Hepatocyte (in vitro differentiated cells): ENCODE data around the gene MEG3. TPM values are rescaled to one million over a fixed set of nuclear protein-coding genes. Genes with fewer than 3 reads are reported as not detected.

ENCODE experiments used
- DNase-seq: peaks from one replicate; pipeline ENCODE4 v3.0.0-alpha.2; 2016; ENCODE audit warnings: low spot score
- H2AFZ ChIP-seq: fragments of 200-600 bp; sonication (generic); 2 replicates; pipeline ENCODE4 v1.6.0; 2016; ENCODE audit warnings: antibody characterized with exemption, mild to moderate bottlenecking
- H3K27ac ChIP-seq: fragments of 200-600 bp; sonication (generic); 2 replicates; pipeline ENCODE4 v1.5.1; 2016; ENCODE audit warnings: mild to moderate bottlenecking
- H3K27me3 ChIP-seq: fragments of 200-600 bp; sonication (generic); 2 replicates; pipeline ENCODE4 v1.6.1; 2016
- H3K36me3 ChIP-seq: fragments of 200-600 bp; sonication (generic); replicated peaks from 2 replicates; pipeline ENCODE4 v1.5.1; 2016; ENCODE audit warnings: low read depth; ENCODE audit not compliant: insufficient read depth
- H3K4me1 ChIP-seq: fragments of 200-600 bp; sonication (generic); 2 replicates; pipeline ENCODE4 v1.5.1; 2016; ENCODE audit warnings: mild to moderate bottlenecking, moderate library complexity; ENCODE audit not compliant: insufficient read depth
- H3K4me2 ChIP-seq: fragments of 200-600 bp; sonication (generic); 2 replicates; pipeline ENCODE4 v1.6.0; 2016
- H3K4me3 ChIP-seq: fragments of 200-600 bp; sonication (generic); 2 replicates; pipeline ENCODE4 v1.5.1; 2016; ENCODE audit warnings: mild to moderate bottlenecking
- H3K79me2 ChIP-seq: fragments of 200-600 bp; sonication (generic); 2 replicates; pipeline ENCODE4 v1.6.0; 2017; ENCODE audit warnings: mild to moderate bottlenecking
- H3K9me2 ChIP-seq: fragments of 200-600 bp; sonication (generic); replicated peaks from 2 replicates; pipeline ENCODE4 v1.6.0; 2017; ENCODE audit warnings: mild to moderate bottlenecking; ENCODE audit not compliant: insufficient read depth
- H3K9me3 ChIP-seq: fragments of 200-600 bp; sonication (generic); 2 replicates; pipeline ENCODE4 v1.5.1; 2016; ENCODE audit warnings: low read depth, mild to moderate bottlenecking
- H4K20me1 ChIP-seq: fragments of 200-600 bp; sonication (generic); 2 replicates; pipeline ENCODE4 v1.6.0; 2016; ENCODE audit warnings: mild to moderate bottlenecking; ENCODE audit not compliant: insufficient read depth, poor library complexity, severe bottlenecking
- EZH2 ChIP-seq: fragments of 200-600 bp; sonication (generic); IDR thresholded peaks from 2 replicates; pipeline ENCODE4 v1.6.1; 2016; ENCODE audit warnings: antibody characterized with exemption, mild to moderate bottlenecking, borderline replicate concordance
- EZH2phosphoT487 ChIP-seq: fragments of 200-600 bp; sonication (generic); IDR thresholded peaks from one replicate; pipeline ENCODE4 v1.6.1; 2018; ENCODE audit warnings: antibody characterized with exemption, mild to moderate bottlenecking, low read depth, moderate library complexity; ENCODE audit not compliant: unreplicated experiment, severe bottlenecking
- WGBS: methylation state at CpG from one replicate; pipeline ENCODE4 v1.1.6; 2016; ENCODE audit warnings: low lambda C conversion rate; ENCODE audit errors: missing lambda C conversion rate; 5-methylcytosine and 5-hydroxymethylcytosine counted together
- polyA plus RNA-seq: library from polyadenylated mRNA; unstranded; fragments of >200 nt; fragmentation: Nextera tagmentation; extraction: Ambion mirVana; gene quantifications from 2 replicates; pipeline ENCODE4 v1.2.1, GENCODE V29; 2016
- total RNA-seq: library from RNA; depleted of rRNA; stranded (reverse); fragments of >200 nt; gene quantifications from 2 replicates; pipeline ENCODE4 v1.2.3, GENCODE V29; 2014
- TF ChIP-seq, protein P1 (sequence below): fragments of 200-600 bp; sonication (generic); IDR thresholded peaks from 2 replicates; pipeline ENCODE4 v1.5.1; 2016; ENCODE audit warnings: antibody characterized with exemption, mild to moderate bottlenecking; ENCODE audit not compliant: poor library complexity

MEG3 gene
- total and polyA plus RNA-seq, 2 experiments from 2014 or later = not detected

DNA sequence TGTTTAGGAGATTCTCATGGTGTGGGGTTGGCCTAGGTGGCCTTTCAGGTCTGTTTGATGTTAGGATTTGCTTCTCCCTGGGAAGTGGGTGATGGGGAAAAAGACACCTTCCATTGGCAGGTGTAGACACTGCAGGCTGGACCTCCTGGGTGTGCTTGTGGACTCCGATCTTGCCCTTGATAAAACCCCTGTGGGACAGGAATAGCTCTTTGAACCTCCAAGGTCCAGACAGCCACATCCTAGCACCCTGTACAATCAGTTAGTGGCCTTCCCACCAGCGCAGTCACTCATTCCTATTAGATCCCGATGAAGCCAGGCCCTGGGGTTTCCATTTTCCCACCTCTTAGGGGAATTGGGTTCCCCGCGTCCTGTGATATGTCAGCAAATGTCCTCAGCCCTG, 28.5 kb downstream of the MEG3 start:
- Histone ChIP-seq H3K4me2 (no peak overlapping the region), H2AFZ (no peak overlapping the region), H3K27me3 (no peaks in the 10 kb centered on the region), H3K4me3 (no peak overlapping the region), H3K4me1 (no peaks in the 10 kb centered on the region), H3K27ac (no peak overlapping the region), H4K20me1 (no peaks in the 10 kb centered on the region), H3K9me2 (no peaks in the 10 kb centered on the region), H3K36me3 (no peaks in the 10 kb centered on the region), H3K9me3 (no peaks in the 10 kb centered on the region), H3K79me2 (no peaks in the 10 kb centered on the region)
- 100% methylated on average over 5 of the region's 5 CpGs for WGBS
- TF ChIP-seq, protein P1, sequence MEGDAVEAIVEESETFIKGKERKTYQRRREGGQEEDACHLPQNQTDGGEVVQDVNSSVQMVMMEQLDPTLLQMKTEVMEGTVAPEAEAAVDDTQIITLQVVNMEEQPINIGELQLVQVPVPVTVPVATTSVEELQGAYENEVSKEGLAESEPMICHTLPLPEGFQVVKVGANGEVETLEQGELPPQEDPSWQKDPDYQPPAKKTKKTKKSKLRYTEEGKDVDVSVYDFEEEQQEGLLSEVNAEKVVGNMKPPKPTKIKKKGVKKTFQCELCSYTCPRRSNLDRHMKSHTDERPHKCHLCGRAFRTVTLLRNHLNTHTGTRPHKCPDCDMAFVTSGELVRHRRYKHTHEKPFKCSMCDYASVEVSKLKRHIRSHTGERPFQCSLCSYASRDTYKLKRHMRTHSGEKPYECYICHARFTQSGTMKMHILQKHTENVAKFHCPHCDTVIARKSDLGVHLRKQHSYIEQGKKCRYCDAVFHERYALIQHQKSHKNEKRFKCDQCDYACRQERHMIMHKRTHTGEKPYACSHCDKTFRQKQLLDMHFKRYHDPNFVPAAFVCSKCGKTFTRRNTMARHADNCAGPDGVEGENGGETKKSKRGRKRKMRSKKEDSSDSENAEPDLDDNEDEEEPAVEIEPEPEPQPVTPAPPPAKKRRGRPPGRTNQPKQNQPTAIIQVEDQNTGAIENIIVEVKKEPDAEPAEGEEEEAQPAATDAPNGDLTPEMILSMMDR = no peak
- TF ChIP-seq EZH2phosphoT487 = no peak
- TF ChIP-seq EZH2 = no peak
- no peak for DNase-seq

DNA sequence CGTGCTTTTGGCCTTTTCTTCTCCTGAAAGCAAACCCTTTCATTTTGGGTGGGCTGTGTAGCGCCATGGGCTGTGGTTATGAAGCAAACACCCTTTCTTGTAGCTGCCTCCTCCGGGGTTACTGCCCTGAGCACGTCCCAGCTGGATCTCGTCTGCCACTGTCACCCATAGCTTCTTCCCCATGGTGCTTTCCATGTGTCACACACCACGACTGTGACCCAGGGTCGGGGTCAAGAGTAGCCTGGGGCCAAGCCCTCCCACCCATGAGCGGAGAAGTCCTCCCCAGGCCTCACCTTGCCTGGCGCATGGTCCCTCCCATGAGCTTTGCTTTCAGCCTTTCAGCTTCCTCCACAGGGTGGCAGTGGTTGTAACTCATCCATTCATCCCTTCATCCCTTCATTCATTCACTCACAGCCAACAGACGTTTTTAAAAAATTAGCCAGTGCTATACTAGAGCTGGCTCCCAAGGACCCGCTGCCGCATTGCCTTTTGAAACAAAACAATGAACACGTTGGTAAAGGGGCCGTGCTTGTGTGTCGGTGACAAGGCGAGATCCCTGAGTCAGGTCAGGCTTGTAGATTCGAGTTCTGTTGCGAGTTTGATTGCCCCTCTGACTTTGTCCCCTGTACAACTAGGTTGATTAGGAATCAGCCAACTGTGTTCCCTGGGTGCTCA, 29.5 kb downstream of the MEG3 start:
- H3K4me3 ChIP-seq = no peak overlapping the region
- no peaks in the 10 kb centered on the region for H3K79me2 ChIP-seq
- H3K4me1 ChIP-seq = no peaks in the 10 kb centered on the region
- TF ChIP-seq EZH2 (no peak), EZH2phosphoT487 (no peak)
- TF ChIP-seq, protein P1 = no peak
- H3K4me2 ChIP-seq = no peak overlapping the region
- no peaks in the 10 kb centered on the region for H3K9me3 ChIP-seq
- H4K20me1 ChIP-seq = no peaks in the 10 kb centered on the region
- no peaks in the 10 kb centered on the region for H3K9me2 ChIP-seq
- no peak overlapping the region for H3K27ac ChIP-seq
- H3K27me3 ChIP-seq = no peaks in the 10 kb centered on the region
- H2AFZ ChIP-seq = no peak overlapping the region
- no peaks in the 10 kb centered on the region for H3K36me3 ChIP-seq
- WGBS = 88% methylated on average over 18 of the region's 18 CpGs
- no peak for DNase-seq

DNA sequence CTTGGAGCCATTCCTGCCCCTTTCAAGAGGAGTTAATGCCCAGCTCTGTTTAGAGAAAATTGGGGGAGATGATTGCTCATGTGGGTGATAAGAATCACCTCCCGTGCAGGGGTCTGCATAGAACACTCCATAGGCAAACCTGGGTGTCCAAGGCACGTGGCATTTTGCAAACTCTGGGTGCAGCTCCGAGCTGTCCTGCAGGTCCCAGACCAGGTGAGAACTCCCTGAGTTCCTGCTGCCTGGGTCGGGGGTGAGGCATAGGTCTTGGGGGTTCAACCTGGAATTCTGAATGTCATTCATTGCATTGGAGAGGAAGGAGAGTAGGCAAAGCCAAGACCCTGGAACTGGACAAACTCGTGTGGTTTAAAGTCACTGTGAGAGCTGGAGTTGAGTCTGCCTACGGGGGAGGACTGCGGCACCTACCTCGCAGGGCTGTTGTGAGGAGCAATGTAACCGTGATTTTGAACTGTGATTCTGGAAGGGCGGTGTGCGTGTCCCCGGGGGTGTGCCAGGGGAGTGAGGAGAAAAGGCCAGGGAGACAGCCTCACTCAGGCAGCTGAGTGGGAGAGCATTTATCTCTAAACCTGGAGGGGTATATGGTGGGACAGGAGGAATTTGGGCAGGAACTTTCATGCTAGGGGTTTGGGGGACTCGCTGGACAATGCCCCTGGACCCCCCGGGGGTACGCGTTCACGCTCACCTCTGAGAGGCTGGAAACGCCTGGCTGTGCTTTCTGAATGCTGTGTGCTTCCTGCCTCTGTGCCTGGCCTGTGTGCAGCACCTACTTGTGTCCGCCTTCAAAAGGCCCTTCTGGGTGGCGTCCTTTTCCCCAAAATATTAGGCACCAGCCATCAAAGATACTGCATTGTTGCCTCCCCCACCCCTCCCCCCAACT, 30.4 kb downstream of the MEG3 start:
- Histone ChIP-seq H3K4me2 (no peak overlapping the region), H3K4me3 (no peak overlapping the region), H3K27ac (no peak overlapping the region), H3K79me2 (no peaks in the 10 kb centered on the region), H4K20me1 (no peaks in the 10 kb centered on the region), H3K9me3 (no peaks in the 10 kb centered on the region), H3K27me3 (no peaks in the 10 kb centered on the region), H3K9me2 (no peaks in the 10 kb centered on the region), H2AFZ (no peak overlapping the region), H3K36me3 (no peaks in the 10 kb centered on the region), H3K4me1 (no peaks in the 10 kb centered on the region)
- DNase-seq = no peak
- no peak for TF ChIP-seq EZH2phosphoT487
- TF ChIP-seq, protein P1 = no peak
- WGBS = 94% methylated on average over 20 of the region's 20 CpGs
